NOMO-1 (cell line): ENCODE results near the gene SLC9A8.

Source experiments
- DNase-seq, 2 experiments: peaks; one replicate each; lab custom pipeline; 2025; ENCODE audit not compliant: unreplicated experiment in 2 of 2; lab: John Stamatoyannopoulos, UW

The SLC9A8 gene

DNA sequence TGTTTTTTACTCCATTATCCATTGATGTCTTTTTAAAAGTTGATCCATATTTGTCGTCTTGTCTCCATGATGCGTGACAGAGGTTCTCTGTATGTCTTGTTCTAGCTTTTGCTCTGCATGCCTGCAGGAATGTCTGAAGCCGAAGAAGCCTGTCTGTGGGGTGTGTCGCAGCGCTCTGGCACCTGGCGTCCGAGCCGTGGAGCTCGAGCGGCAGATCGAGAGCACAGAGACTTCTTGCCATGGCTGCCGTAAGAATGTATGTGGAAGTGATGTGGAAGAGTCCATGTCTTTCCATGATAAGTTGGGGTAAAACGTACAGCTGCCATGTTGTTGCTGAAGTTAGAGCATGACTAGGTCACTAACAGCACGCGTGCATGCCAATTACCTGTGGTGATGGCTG, 128.8 kb downstream of the SLC9A8 start:
- DNase-seq = no peak
